HCT116 (cell line): Measurements from ENCODE around the gene FAM171A1. TPM values are rescaled to one million over a fixed set of nuclear protein-coding genes. Genes with fewer than 3 reads are reported as not detected.

Experiments used
- ATAC-seq: fragments of 200-7000 bp; cut with Tn5 transposase; 2 replicates; pipeline ENCODE4 v1.9.1; 2020; ENCODE audit warnings: mild to moderate bottlenecking, moderate library complexity
- BruUV-seq: library from RNA; stranded (reverse); fragments of 400-500 nt; replicated peaks from 2 replicates; lab custom pipeline; 2021; lab: Mats Ljungman, UMichigan
- CTCF ChIA-PET: fragments of 300-600 bp; sonication (Branson Sonifier 250); formaldehyde crosslinking; loops from one replicate; lab custom pipeline; 2021; ENCODE audit warnings: antibody characterized with exemption; lab: Charles Lee
- POLR2A ChIA-PET: fragments of 300-600, 350-600 bp; sonication (Branson Sonifier 250); formaldehyde crosslinking; loops from one replicate; lab custom pipeline; 2021; ENCODE audit warnings: antibody characterized with exemption; lab: Charles Lee
- RAD21 ChIA-PET, 2 experiments: fragments of 300-600 bp; sonication (Branson Sonifier 250); formaldehyde crosslinking; loops; one replicate each; lab custom pipeline; 2023; ENCODE audit warnings: low total read pairs in 2 of 2; ENCODE audit not compliant: uncharacterized antibody in 2 of 2, unreplicated experiment in 2 of 2, low non-redundant PET in 1 of 2; lab: Charles Lee
- DNase-seq: peaks from one replicate; pipeline ENCODE4 v3.0.0-alpha.2; 2010; ENCODE audit warnings: low read depth, low spot score
- H2AFZ ChIP-seq: fragments of 200-600 bp; shearing (Covaris generic), sonication (generic); 2 replicates; pipeline ENCODE4 v1.6.1; 2017; ENCODE audit warnings: low read depth, mixed run types, mixed read lengths, antibody characterized with exemption, low read length; ENCODE audit not compliant: poor library complexity, severe bottlenecking
- H3K27ac ChIP-seq: 2 replicates; pipeline ENCODE4 v1.5.1; 2012; ENCODE audit warnings: low read depth, low read length
- H3K27me3 ChIP-seq: fragments of 200-600 bp; sonication (generic); 2 replicates; pipeline ENCODE4 v1.6.1; 2016; ENCODE audit warnings: mixed run types, low read length, mixed read lengths; ENCODE audit not compliant: insufficient read depth
- H3K36me3 ChIP-seq, 2 experiments: fragments of 200-500 bp in 1 of 2; fragments of 200-600 bp in 1 of 2; sonication (Bioruptor generic) in 1 of 2; sonication (generic) in 1 of 2; 2 replicates each; pipeline versions ENCODE4 v1.5.1 to v1.6.1; 2014 to 2016; ENCODE audit warnings: low read length in 2 of 2, inconsistent platforms in 1 of 2, mixed read lengths in 1 of 2, mixed run types in 1 of 2; ENCODE audit not compliant: insufficient read depth in 2 of 2, control insufficient read depth in 1 of 2
- H3K4me1 ChIP-seq, 2 experiments: fragments of 200-600 bp in 1 of 2; sonication (generic) in 1 of 2; 2 replicates each; pipeline versions ENCODE4 v1.5.1 to v1.6.1; 2012 to 2017; ENCODE audit warnings: low read length in 2 of 2, inconsistent platforms in 1 of 2, mild to moderate bottlenecking in 1 of 2, mixed read lengths in 1 of 2, mixed run types in 1 of 2, moderate library complexity in 1 of 2; ENCODE audit not compliant: insufficient read depth in 2 of 2, control insufficient read depth in 1 of 2
- H3K4me2 ChIP-seq: fragments of 200-600 bp; sonication (generic); 2 replicates; pipeline ENCODE4 v1.6.1; 2017; ENCODE audit warnings: mixed run types, low read length, mixed read lengths
- H3K4me3 ChIP-seq, 2 experiments: fragments of 200-600 bp in 1 of 2; sonication (generic) in 1 of 2; replicated peaks in 1 of 2; 2 replicates each; pipeline ENCODE4 v1.5.1; 2011 to 2016; ENCODE audit warnings: low read length in 2 of 2, control low read depth in 1 of 2, low read depth in 1 of 2, mild to moderate bottlenecking in 1 of 2, mixed read lengths in 1 of 2, mixed run types in 1 of 2
- H3K79me2 ChIP-seq: fragments of 200-600 bp; sonication (generic); 2 replicates; pipeline ENCODE4 v1.6.1; 2017; ENCODE audit warnings: mild to moderate bottlenecking, mixed run types, low read length, moderate library complexity, mixed read lengths; ENCODE audit not compliant: insufficient read depth
- H3K9ac ChIP-seq: fragments of 200-600 bp; sonication (generic); 2 replicates; pipeline ENCODE4 v1.6.1; 2016; ENCODE audit warnings: low read length, mixed read lengths
- H3K9me2 ChIP-seq: fragments of 200-600 bp; sonication (generic), shearing (Covaris generic); 2 replicates; pipeline ENCODE4 v1.6.1; 2017; ENCODE audit warnings: mixed run types, mild to moderate bottlenecking, moderate library complexity; ENCODE audit not compliant: insufficient read depth
- H3K9me3 ChIP-seq, 2 experiments: fragments of 200-500 bp in 1 of 2; fragments of 200-600 bp in 1 of 2; sonication (Bioruptor generic) in 1 of 2; sonication (generic) in 1 of 2; 2 replicates each; pipeline ENCODE4 v1.6.1; 2014 to 2017; ENCODE audit warnings: low read length in 2 of 2, mixed read lengths in 2 of 2, inconsistent platforms in 1 of 2, low read depth in 1 of 2, mild to moderate bottlenecking in 1 of 2, mixed run types in 1 of 2, moderate library complexity in 1 of 2; ENCODE audit not compliant: control insufficient read depth in 1 of 2, insufficient read depth in 1 of 2
- H4K20me1 ChIP-seq: fragments of 200-600 bp; sonication (generic), shearing (Covaris generic); 2 replicates; pipeline ENCODE4 v1.6.1; 2017; ENCODE audit warnings: mixed run types, mild to moderate bottlenecking, moderate library complexity; ENCODE audit not compliant: insufficient read depth
- RAD21 ChIP-seq: IDR thresholded peaks from 2 replicates; pipeline ENCODE4 v1.6.1; 2012; ENCODE audit warnings: low read depth, mild to moderate bottlenecking
- TCF7L2 ChIP-seq: IDR thresholded peaks from 2 replicates; pipeline ENCODE4 v1.7.0; 2011; ENCODE audit warnings: borderline replicate concordance, inconsistent platforms; ENCODE audit not compliant: insufficient read depth, insufficient read length; ENCODE audit errors: extremely low read depth
- intact Hi-C: fragments of 100-400 bp; cut with micrococcal nuclease; formaldehyde crosslinking; loops from 2 replicates; pipeline ENCODE4 v1.10.0; 2022
- total RNA-seq: library from RNA; stranded (reverse); gene quantifications from one replicate; pipeline ENCODE4 v1.2.1, GENCODE V29; 2021; ENCODE audit not compliant: unreplicated experiment
- TF ChIP-seq, protein P1 (sequence below): IDR thresholded peaks from 2 replicates; pipeline ENCODE4 v1.6.1; 2012

FAM171A1 gene
- total RNA-seq, 1 experiment from 2014 or later = 32.5 TPM

DNA sequence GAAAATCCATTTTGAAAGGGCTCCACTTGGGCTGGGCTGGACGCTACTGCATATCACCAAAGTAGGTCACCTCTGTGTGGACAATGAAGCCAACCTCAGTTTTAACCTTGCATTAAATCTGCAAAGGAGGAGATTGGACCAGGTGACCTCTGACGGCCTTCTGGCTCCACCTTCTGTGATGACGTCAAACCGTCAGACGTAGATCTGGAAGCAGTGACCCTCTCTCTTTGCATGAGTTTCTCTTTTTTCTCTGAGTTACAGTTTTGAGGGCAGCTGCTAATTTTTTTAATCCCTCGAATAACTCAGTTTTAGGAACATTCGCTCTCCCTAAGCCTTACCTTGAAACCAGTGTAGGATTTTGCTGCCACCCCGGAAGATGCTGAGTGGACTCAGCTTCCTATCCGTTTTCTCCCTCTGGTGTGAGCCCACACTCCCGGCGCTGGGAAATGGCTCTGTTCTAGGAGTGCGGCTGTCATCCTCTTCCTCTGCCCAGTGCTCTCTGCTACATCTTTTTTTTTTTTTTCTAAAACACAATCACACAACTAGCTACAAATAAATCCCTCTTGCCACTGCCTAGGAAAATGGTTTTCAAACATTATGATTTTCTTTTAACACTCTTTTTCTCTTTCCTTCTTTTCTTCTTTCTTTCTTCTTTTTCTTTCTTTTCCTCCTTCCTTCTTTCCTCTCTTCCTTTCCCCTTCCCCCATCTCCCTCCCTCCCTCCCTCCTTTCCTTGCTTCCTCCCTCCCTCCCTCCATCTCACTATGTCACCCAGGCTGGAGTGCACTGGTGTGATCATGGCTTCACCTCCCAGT lies 174.9 kb downstream of the FAM171A1 start:
- POLR2A ChIA-PET = interaction anchor here (0.6 kb wide), 1 partner anchor 32 kb away, joined by 4 read pairs; no protein-coding TSS in a partner anchor
- no peaks in the 10 kb centered on the region for H3K79me2 ChIP-seq
- no TSS peak for BruUV-seq
- peaks cover 26 to 53% of the 10 kb centered on the region in 2 experiments for H3K4me1 ChIP-seq
- CTCF ChIA-PET = interaction anchor here (1.1 kb wide), 1 partner anchor 11 kb away, joined by 3 read pairs; no protein-coding TSS in a partner anchor
- H4K20me1 ChIP-seq = no peaks in the 10 kb centered on the region
- no peak overlapping the region for H3K4me2 ChIP-seq
- intact Hi-C loops = no loop called here
- RAD21 ChIA-PET = no interaction called here
- H2AFZ ChIP-seq = no peak overlapping the region
- no peak overlapping the region for H3K9ac ChIP-seq
- no peaks in the 10 kb centered on the region for H3K9me3 ChIP-seq
- ATAC-seq (no peak), DNase-seq (no peak)
- no peaks in the 10 kb centered on the region for H3K9me2 ChIP-seq
- TF ChIP-seq, protein P1, sequence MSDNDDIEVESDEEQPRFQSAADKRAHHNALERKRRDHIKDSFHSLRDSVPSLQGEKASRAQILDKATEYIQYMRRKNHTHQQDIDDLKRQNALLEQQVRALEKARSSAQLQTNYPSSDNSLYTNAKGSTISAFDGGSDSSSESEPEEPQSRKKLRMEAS = no peak
- no peak overlapping the region for H3K4me3 ChIP-seq
- 0 out of 4 replicates have a peak, but pooled peaks cover 0 to 5% of the 10 kb centered on the region in 2 experiments for H3K36me3 ChIP-seq
- no peak overlapping the region for H3K27ac ChIP-seq
- no peaks in the 10 kb centered on the region for H3K27me3 ChIP-seq

DNA sequence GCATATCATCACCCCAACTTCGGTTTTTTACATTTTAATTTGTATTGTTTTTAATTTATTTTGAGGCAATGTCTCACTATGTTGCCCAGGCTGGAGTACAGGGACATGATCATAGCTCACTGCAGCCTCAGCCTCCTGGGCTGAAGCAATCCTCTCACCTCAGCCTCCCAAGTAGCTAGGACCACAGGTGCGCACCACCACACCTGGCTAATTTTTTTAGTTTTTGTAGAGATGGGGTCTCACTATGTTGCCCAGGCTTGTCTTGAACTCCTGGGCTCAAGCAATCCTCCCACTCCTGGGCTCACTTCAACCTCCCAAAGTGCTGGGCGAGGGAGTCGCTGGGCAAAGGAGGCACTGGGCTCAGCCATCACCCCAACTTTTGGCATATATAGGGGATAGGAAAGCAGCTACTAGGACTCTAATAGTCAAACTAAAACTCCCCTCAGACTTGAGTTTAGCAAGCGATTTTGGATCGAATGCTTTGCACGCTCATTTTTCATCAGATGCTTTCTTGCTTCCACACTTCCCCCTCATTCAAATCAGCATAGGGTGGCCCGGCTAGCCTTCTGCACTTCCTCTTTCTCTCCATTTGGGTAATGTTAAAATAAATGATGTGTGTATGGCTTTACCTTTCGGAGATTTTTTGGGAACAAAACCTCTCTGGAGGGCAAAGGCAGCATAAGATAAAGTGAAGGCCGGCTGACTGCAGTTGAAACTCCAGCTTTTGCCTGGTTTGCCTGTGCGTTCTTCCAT lies 181.8 kb downstream of the FAM171A1 start:
- CTCF ChIA-PET = no interaction called here
- H3K9me2 ChIP-seq = no peaks in the 10 kb centered on the region
- no peaks in the 10 kb centered on the region for H3K36me3 ChIP-seq
- no peak overlapping the region for H3K27ac ChIP-seq
- intact Hi-C loops = no loop called here
- no peak overlapping the region for H3K4me2 ChIP-seq
- POLR2A ChIA-PET = interaction anchor here (1.7 kb wide), 1 partner anchor 21 kb away, joined by 4 read pairs; the partner anchor contains the start of gene NMT2
- BruUV-seq = no TSS peak
- no peak overlapping the region for H3K9ac ChIP-seq
- H3K4me1 ChIP-seq = no peaks in the 10 kb centered on the region
- H4K20me1 ChIP-seq = no peaks in the 10 kb centered on the region
- H3K4me3 ChIP-seq = no peak overlapping the region
- DNase-seq = no peak
- RAD21 ChIA-PET = no interaction called here
- ATAC-seq = no peak
- no peak overlapping the region for H2AFZ ChIP-seq
- TF ChIP-seq TCF7L2 (no peak), RAD21 (no peak)
- TF ChIP-seq, all 23 proteins: peak for 0
- H3K27me3 ChIP-seq = no peaks in the 10 kb centered on the region
- H3K79me2 ChIP-seq = no peaks in the 10 kb centered on the region
- no peaks in the 10 kb centered on the region for H3K9me3 ChIP-seq
